Frontal cortex (tissue), 4 donors: ENCODE measurements around the gene BBS2. TPM values are rescaled to one million over a fixed set of nuclear protein-coding genes. Genes with fewer than 3 reads are reported as not detected.

Experiments used
- DNase-seq, 2 donors: peaks; one replicate each; pipeline ENCODE4 v3.0.0; 2012; ENCODE audit warnings: low spot score in 2 of 2
- FAIRE-seq: peaks from 2 replicates; lab custom pipeline; 2012; peaks lifted over from hg19 to GRCh38; lab: Jason Lieb, UNC
- total RNA-seq: library from RNA; depleted of rRNA; stranded (reverse); fragments of >200 nt; gene quantifications from one replicate; pipeline ENCODE4 v1.2.3, GENCODE V29; 2014
- donor health status: control.
- donor health status: control.
- donor health status: control.

The BBS2 gene
- total RNA-seq, 1 donor from 2014 or later = 144 TPM

GRCh38 chr16:56448005-56448404 is 71.8 kb downstream of the BBS2 start:
- DNase-seq (no peak), FAIRE-seq (no peak)

DNA sequence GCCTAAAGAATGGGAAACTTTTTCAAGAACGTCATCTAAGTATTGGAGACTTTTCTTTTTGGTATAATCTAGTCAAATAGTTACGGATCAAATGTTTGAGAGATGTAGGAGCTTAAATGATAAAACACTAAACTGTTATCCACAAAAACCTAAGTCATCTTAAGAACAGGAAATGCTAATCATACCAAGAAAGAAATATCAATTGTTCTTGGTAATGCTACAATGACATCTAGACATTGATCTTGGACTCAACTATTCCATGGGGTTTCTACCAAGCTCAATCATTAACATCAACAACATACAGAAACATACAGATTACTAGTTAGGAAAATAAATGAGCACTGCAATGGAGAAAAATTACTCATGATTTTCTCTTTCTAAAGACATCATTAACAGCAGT is 72.5 kb downstream of the BBS2 start:
- no peak for FAIRE-seq
- DNase-seq = no peak

GRCh38 chr16:56438038-56438437 is 81.8 kb downstream of the BBS2 start:
- FAIRE-seq (no peak), DNase-seq (no peak)

DNA sequence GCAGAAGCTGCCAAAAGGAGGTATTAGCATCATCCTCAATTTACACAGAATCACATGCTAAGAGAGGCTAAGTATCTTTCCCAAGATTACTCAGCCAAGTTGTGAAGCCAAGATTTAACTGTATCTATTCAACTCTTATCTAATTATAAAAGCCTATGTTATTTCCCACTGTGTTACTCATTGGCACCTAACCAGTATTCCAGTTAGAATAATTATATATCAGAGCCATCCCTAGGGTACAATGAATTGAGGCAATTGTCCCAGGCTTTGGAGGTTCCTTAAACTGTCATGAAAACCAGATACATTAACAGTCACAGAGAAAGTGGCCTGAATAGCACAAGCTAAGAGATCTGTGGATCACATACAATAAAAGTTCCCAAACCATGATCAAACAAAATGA is 83.6 kb downstream of the BBS2 start:
- FAIRE-seq = no peak
- no peak for DNase-seq

Other genes starting within 250 kb of the BBS2 start
- 336 TPM for gene AMFR, start 94.5 kb downstream of the BBS2 start, total RNA-seq
- 280 TPM for gene NUDT21, start 68.7 kb downstream of the BBS2 start, total RNA-seq
- 26.9 TPM for gene OGFOD1, start 68.5 kb downstream of the BBS2 start, total RNA-seq
- gene MT4, start 45.0 kb upstream of the BBS2 start, total RNA-seq = not detected
- gene MT3, start 69.5 kb upstream of the BBS2 start, total RNA-seq = 7.3 TPM
- gene MT2A, start 88.6 kb upstream of the BBS2 start, total RNA-seq = 1.6 TPM
- 5.7 TPM for gene MT1E, start 105.8 kb upstream of the BBS2 start, total RNA-seq
- gene MT1M, start 112.6 kb upstream of the BBS2 start, total RNA-seq = not detected
- not detected for gene MT1A, start 118.6 kb upstream of the BBS2 start, total RNA-seq
- gene MT1B, start 131.9 kb upstream of the BBS2 start, total RNA-seq = not detected
- gene MT1F, start 137.9 kb upstream of the BBS2 start, total RNA-seq = 1.2 TPM
- gene MT1G, start 148.0 kb upstream of the BBS2 start, total RNA-seq = not detected
- gene MT1H, start 149.8 kb upstream of the BBS2 start, total RNA-seq = not detected
- 7.7 TPM for gene MT1X, start 162.4 kb upstream of the BBS2 start, total RNA-seq
- 219 TPM for gene NUP93, start 210.1 kb upstream of the BBS2 start, total RNA-seq